ENCODE measurements around the gene SAMD13.

GRCh38 chr1:84283381-84283780 is 18.1 kb upstream of the SAMD13 start:
- TF ChIP-seq POLR2A (IDR thresholded peaks at IDR 0.05): no peak
- TF ChIP-seq, protein P1, sequence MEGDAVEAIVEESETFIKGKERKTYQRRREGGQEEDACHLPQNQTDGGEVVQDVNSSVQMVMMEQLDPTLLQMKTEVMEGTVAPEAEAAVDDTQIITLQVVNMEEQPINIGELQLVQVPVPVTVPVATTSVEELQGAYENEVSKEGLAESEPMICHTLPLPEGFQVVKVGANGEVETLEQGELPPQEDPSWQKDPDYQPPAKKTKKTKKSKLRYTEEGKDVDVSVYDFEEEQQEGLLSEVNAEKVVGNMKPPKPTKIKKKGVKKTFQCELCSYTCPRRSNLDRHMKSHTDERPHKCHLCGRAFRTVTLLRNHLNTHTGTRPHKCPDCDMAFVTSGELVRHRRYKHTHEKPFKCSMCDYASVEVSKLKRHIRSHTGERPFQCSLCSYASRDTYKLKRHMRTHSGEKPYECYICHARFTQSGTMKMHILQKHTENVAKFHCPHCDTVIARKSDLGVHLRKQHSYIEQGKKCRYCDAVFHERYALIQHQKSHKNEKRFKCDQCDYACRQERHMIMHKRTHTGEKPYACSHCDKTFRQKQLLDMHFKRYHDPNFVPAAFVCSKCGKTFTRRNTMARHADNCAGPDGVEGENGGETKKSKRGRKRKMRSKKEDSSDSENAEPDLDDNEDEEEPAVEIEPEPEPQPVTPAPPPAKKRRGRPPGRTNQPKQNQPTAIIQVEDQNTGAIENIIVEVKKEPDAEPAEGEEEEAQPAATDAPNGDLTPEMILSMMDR (IDR thresholded peaks at IDR 0.05): no peak

Data from right lobe of liver (tissue), 4 donors.